ENCODE measurements around the gene RGS13. TPM values are rescaled to one million over a fixed set of nuclear protein-coding genes. Genes with fewer than 3 reads are reported as not detected.

Gene RGS13
- total RNA-seq, 1 donor from 2014 or later = 0.22 TPM

- Histone ChIP-seq H3K4me3 (no peak overlapping the region), H3K9me3 (replicated peaks) (no peaks in the 10 kb centered on the region), H3K27me3 (ENCODE audit: low read depth) (no peaks in the 10 kb centered on the region), H3K36me3 (no peaks in the 10 kb centered on the region), H3K4me1 (no peaks in the 10 kb centered on the region), H3K27ac (replicated peaks) (no peak overlapping the region)
- intact Hi-C loops (cut with micrococcal nuclease) = loop anchor here (10.0 kb wide), 1 partner anchor 127 kb away; no protein-coding TSS in a partner anchor
- TF ChIP-seq CTCF (IDR thresholded peaks at IDR 0.05; ENCODE audit: borderline replicate concordance) = no peak
- no peak for DNase-seq
These were observed 34.4 kb upstream of the RGS13 start for GRCh38 chr1:192601567-192601966.

GRCh38 chr1:192602757-192603156 lies 33.2 kb upstream of the RGS13 start:
- Histone ChIP-seq H3K4me3 (no peak overlapping the region), H3K36me3 (no peaks in the 10 kb centered on the region), H3K27me3 (ENCODE audit: low read depth) (no peaks in the 10 kb centered on the region), H3K9me3 (replicated peaks) (no peaks in the 10 kb centered on the region), H3K4me1 (no peaks in the 10 kb centered on the region), H3K27ac (replicated peaks) (no peak overlapping the region)
- DNase-seq = no peak
- intact Hi-C loops (cut with micrococcal nuclease) = loop anchor here (10.0 kb wide), 1 partner anchor 128 kb away; no protein-coding TSS in a partner anchor
- no peak for TF ChIP-seq CTCF (IDR thresholded peaks at IDR 0.05; ENCODE audit: borderline replicate concordance)

DNA sequence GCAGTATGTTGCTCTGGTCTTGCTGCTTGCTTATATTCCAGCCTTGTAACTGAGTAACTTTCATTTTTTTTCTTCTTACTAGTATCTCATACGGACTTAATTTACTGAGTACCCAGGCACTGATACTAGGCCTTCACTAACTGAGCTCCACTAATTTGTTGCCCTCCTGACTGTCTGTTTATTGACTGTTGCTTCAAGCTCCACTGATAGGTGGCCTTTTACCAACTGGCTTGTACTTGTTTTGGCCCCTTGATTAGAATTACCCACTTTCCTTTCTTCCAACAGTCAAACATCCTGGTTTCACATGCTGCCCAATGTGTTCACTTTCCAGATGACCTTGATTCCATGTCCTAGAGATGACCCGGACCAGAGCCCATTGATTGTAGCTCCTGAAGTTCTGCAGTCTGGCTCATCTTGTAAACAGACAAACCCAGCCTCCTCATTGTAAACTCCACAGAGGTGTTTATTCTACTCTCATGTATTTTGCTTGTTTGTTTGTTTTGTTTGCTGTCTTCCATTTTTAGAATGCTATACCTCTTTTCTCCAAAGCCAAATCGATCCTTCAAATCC lies 32.6 kb upstream of the RGS13 start:
- H3K9me3 ChIP-seq (replicated peaks) = no peaks in the 10 kb centered on the region
- no peak for TF ChIP-seq CTCF (IDR thresholded peaks at IDR 0.05; ENCODE audit: borderline replicate concordance)
- intact Hi-C loops (cut with micrococcal nuclease) = loop anchor here (10.0 kb wide), 1 partner anchor 129 kb away; no protein-coding TSS in a partner anchor
- H3K27me3 ChIP-seq (ENCODE audit: low read depth) = no peaks in the 10 kb centered on the region
- H3K4me1 ChIP-seq = no peaks in the 10 kb centered on the region
- no peak overlapping the region for H3K4me3 ChIP-seq
- no peaks in the 10 kb centered on the region for H3K36me3 ChIP-seq
- DNase-seq = no peak
- no peak overlapping the region for H3K27ac ChIP-seq (replicated peaks)

GRCh38 chr1:192604979-192605620 lies 30.8 kb upstream of the RGS13 start:
- no peaks in the 10 kb centered on the region for H3K36me3 ChIP-seq
- TF ChIP-seq CTCF (IDR thresholded peaks at IDR 0.05; ENCODE audit: borderline replicate concordance) = no peak
- no peaks in the 10 kb centered on the region for H3K27me3 ChIP-seq (ENCODE audit: low read depth)
- no peak overlapping the region for H3K4me3 ChIP-seq
- DNase-seq = no peak
- no peaks in the 10 kb centered on the region for H3K4me1 ChIP-seq
- intact Hi-C loops (cut with micrococcal nuclease) = loop anchor here (10.0 kb wide), 1 partner anchor 130 kb away; no protein-coding TSS in a partner anchor
- H3K27ac ChIP-seq (replicated peaks) = no peak overlapping the region
- no peaks in the 10 kb centered on the region for H3K9me3 ChIP-seq (replicated peaks)

GRCh38 chr1:192608671-192609070 lies 27.3 kb upstream of the RGS13 start:
- Histone ChIP-seq H3K27ac (replicated peaks) (no peak overlapping the region), H3K9me3 (replicated peaks) (no peaks in the 10 kb centered on the region), H3K36me3 (no peaks in the 10 kb centered on the region), H3K4me1 (no peaks in the 10 kb centered on the region), H3K27me3 (ENCODE audit: low read depth) (no peaks in the 10 kb centered on the region), H3K4me3 (no peak overlapping the region)
- no peak for TF ChIP-seq CTCF (IDR thresholded peaks at IDR 0.05; ENCODE audit: borderline replicate concordance)
- no peak for DNase-seq
- intact Hi-C loops (cut with micrococcal nuclease) = loop anchor here (10.0 kb wide), 1 partner anchor 134 kb away; no protein-coding TSS in a partner anchor
